GM12801 (cell line): ENCODE results near the gene HOXA10.

Experiments
- TF ChIP-seq, protein P1 (sequence below): IDR thresholded peaks from one replicate; pipeline ENCODE4 v1.5.1; 2011; ENCODE audit warnings: control low read depth; ENCODE audit not compliant: insufficient read length; ENCODE audit errors: extremely low read depth

HOXA10 gene

DNA sequence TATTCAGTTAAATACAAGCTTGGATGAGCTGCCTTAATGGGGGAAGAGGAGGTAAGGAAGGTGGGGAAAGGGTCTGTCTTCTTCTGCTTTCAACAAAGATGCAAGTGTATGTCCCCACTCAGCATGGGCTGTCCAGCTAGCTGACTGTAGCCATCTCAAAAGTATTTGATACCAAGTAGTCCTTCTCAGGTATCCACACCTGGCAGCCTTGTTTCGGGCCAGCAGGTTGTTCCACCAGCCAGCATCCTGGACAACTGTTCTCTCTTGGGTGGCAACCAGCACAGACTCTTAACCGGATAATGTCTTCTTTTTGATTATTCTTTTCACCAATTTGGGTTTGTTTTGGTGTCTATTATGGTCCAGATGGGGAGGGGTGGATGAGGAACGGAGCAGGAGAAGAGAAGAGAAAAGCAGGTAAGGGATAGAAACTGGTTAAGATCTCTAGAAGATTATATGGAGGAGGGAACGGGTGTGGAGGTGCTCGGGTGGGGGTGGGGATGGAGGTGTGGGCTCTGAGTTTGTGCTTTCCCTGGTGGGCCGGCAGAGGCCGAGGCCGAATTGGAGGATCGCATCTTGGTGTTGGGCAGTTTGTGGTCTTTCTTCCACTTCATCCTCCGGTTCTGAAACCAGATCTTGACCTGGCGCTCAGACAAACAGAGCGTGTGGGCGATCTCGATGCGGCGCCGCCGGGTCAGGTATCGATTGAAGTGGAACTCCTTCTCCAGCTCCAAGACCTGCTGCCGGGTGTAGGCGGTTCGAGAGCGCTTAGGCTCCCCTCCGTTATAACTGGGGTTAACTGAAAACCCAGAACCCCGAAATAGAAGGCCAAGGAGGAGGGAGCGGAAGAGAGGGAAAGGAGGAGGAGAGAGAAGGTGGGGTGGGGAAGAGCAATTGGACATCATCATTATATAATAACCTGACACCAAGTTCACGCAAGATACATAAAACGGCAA lies 45.1 kb downstream of the HOXA10 start:
- TF ChIP-seq, protein P1, sequence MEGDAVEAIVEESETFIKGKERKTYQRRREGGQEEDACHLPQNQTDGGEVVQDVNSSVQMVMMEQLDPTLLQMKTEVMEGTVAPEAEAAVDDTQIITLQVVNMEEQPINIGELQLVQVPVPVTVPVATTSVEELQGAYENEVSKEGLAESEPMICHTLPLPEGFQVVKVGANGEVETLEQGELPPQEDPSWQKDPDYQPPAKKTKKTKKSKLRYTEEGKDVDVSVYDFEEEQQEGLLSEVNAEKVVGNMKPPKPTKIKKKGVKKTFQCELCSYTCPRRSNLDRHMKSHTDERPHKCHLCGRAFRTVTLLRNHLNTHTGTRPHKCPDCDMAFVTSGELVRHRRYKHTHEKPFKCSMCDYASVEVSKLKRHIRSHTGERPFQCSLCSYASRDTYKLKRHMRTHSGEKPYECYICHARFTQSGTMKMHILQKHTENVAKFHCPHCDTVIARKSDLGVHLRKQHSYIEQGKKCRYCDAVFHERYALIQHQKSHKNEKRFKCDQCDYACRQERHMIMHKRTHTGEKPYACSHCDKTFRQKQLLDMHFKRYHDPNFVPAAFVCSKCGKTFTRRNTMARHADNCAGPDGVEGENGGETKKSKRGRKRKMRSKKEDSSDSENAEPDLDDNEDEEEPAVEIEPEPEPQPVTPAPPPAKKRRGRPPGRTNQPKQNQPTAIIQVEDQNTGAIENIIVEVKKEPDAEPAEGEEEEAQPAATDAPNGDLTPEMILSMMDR = no peak

GRCh38 chr7:27128034-27128433 lies 46.1 kb downstream of the HOXA10 start:
- TF ChIP-seq, protein P1 = no peak

DNA sequence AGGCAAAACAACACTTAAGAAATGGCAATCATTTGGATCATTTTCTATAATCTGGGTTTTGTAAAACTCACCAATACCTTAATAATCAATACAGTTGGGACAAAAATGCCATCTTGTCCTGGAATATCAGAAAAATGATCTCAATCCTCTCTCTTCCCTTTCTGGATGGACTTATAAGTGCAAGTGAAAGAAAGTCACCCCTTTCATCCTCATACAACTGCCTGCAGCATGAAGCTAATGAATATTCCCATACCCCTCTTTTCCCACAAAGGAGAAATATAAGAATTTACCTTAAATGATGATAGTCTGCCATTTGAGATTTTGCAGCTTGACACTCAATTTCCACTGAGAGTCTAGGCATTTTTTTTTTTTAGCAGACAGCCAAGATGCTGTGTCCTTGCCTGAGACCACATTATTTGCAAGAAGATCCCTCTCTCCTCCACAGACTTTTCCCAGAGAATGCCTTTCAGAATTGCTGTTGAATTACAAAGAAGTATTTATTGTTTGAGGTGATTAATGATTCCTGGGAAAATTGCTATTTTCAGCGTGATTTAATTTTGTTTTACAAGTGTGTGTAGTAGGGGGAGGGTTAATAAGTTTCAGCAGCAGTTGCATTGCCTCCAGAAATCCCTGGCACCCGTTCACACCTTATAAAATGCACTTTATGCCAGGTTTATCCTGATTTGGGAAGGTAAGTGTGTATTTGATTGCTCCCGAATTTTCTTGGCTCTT lies 47.4 kb downstream of the HOXA10 start:
- TF ChIP-seq, protein P1 = no peak

- TF ChIP-seq, protein P1 = no peak
Observed at GRCh38 chr7:27125986-27126394, 48.1 kb downstream of the HOXA10 start.

- TF ChIP-seq, protein P1 = no peak
Observed at GRCh38 chr7:27124902-27125689, 49.0 kb downstream of the HOXA10 start.

DNA sequence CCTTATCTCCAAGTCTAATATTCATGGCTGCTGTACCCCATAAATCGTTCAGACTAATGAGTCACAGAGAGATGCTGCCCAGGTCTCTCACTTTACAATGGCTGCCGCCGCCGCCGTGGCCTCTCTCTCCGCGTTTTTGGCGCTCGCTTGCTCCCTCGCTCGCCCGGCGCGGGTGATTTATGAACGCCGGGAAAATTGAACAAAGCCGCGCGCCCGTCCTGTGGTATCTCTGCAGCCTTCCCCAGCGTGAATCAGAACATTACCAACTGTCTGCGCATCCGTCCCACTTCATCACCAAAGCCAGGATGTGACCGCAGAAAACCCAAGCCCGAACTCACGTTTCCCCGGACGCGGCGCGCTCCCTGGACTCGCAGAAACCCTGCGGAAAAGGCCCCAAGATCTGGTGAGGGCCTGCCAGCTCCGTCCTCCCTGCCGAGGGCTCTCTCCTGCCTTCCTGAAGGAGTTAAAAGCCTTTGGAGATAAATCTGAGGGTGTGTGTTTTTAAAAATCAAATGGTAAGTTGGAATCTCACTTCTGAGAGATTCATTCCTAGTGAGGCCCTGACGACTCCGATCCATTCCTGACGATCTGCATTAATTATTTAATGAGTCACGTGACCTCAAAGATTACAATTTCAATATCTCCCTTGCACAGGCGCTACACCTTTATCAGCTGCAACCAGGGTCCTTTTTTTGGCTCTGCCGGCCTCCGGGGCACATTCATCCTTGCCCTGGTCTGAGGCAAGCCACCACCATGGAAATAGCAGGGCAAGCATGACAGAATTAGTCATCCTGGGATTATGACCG lies 49.8 kb downstream of the HOXA10 start:
- TF ChIP-seq, protein P1 = no peak
